VCaP (cell line): ENCODE measurements around the gene DRAXIN.
"Not testable (repeated sequence)": the region's sequence is repeated elsewhere in the genome, so short reads cannot be mapped to it uniquely, and the experiment has no call there.

Source experiments
- H3K27ac ChIP-seq: fragments of 450-650 bp; 2 replicates; pipeline ENCODE4 v1.5.1; 2017
- CTCF ChIP-seq: fragments of 450-650 bp; conservative IDR thresholded peaks from 2 replicates; pipeline ENCODE4 v1.5.1; 2017; ENCODE audit warnings: mild to moderate bottlenecking, moderate library complexity

Gene DRAXIN

GRCh38 chr1:11691302-11691914 lies at the start of gene DRAXIN:
Gene DRAXIN, plus strand, starts transcription at chr1:11691710. Its CDS starts 14,549 bp downstream, at chr1:11706259.
- no peak for TF ChIP-seq CTCF
- peak within 1 kb of the TSS; percentile 67 for H3K27ac ChIP-seq

- no peak overlapping the region for H3K27ac ChIP-seq
- TF ChIP-seq CTCF = no peak
Observed at GRCh38 chr1:11641776-11642305, 49.7 kb upstream of the DRAXIN start.

GRCh38 chr1:11642418-11643017 lies 49.0 kb upstream of the DRAXIN start:
- not testable (repeated sequence) for H3K27ac ChIP-seq
- TF ChIP-seq CTCF = peak; percentile 95

- TF ChIP-seq CTCF = no peak
- no peak overlapping the region for H3K27ac ChIP-seq
Observed at GRCh38 chr1:11643782-11644181, 47.7 kb upstream of the DRAXIN start.

- H3K27ac ChIP-seq = no peak overlapping the region
- TF ChIP-seq CTCF = no peak
Observed at GRCh38 chr1:11645270-11645669, 46.2 kb upstream of the DRAXIN start.

- peak; percentile 87 for TF ChIP-seq CTCF
- H3K27ac ChIP-seq = no peak overlapping the region
Observed at GRCh38 chr1:11645670-11646265, 45.7 kb upstream of the DRAXIN start.

GRCh38 chr1:11646317-11646716 lies 45.2 kb upstream of the DRAXIN start:
- no peak for TF ChIP-seq CTCF
- H3K27ac ChIP-seq = no peak overlapping the region
